Nucleus accumbens (tissue), 56 donors: ENCODE results near the gene CLDN5.
A peak's percentile ranks its signal among the peaks of the same experiment; 100 is the strongest.

Experiments used
- DNase-seq, 56 donors: peaks; one replicate each; lab custom pipeline; 2025; lab: John Stamatoyannopoulos, UW

The CLDN5 gene

GRCh38 chr22:19523240-19524169 lies 705 bp downstream of the CLDN5 start:
- DNase-seq, result no peak

- no peak for DNase-seq
Observed at GRCh38 chr22:19522881-19523239, 1.4 kb downstream of the CLDN5 start.

GRCh38 chr22:19522190-19522880 lies 1.9 kb downstream of the CLDN5 start:
- peak in 26 of 56 donors; percentile 5 to 75 (median 26) for DNase-seq

GRCh38 chr22:19520566-19521305 lies 3.5 kb downstream of the CLDN5 start:
- no peak for DNase-seq

- no peak for DNase-seq
Observed at GRCh38 chr22:19520007-19520406, 4.2 kb downstream of the CLDN5 start.

- peak in 6 of 56 donors; percentile 3 to 24 (median 17) for DNase-seq
Observed at GRCh38 chr22:19519041-19519926, 4.9 kb downstream of the CLDN5 start.

- DNase-seq, result no peak
Observed at GRCh38 chr22:19518635-19519034, 5.6 kb downstream of the CLDN5 start.

GRCh38 chr22:19517919-19518611 lies 6.1 kb downstream of the CLDN5 start:
- DNase-seq, result no peak

GRCh38 chr22:19517171-19517500 lies 7.1 kb downstream of the CLDN5 start:
- no peak for DNase-seq

- DNase-seq, result no peak
Observed at GRCh38 chr22:19516378-19517170, 7.6 kb downstream of the CLDN5 start.

- no peak for DNase-seq
Observed at GRCh38 chr22:19515654-19516377, 8.4 kb downstream of the CLDN5 start.

- no peak for DNase-seq
Observed at GRCh38 chr22:19514831-19515565, 9.2 kb downstream of the CLDN5 start.

GRCh38 chr22:19513823-19514222 lies 10.4 kb downstream of the CLDN5 start:
- no peak for DNase-seq

- DNase-seq, result no peak
Observed at GRCh38 chr22:19510919-19511341, 13.3 kb downstream of the CLDN5 start.

- no peak for DNase-seq
Observed at GRCh38 chr22:19509923-19510322, 14.3 kb downstream of the CLDN5 start.

GRCh38 chr22:19509191-19509590 lies 15.0 kb downstream of the CLDN5 start:
- no peak for DNase-seq

GRCh38 chr22:19508024-19508776 lies 16.0 kb downstream of the CLDN5 start:
- no peak for DNase-seq
